NCI-H82 (cell line): ENCODE data around the gene ITFG2.
"Not testable (repeated sequence)": the region's sequence is repeated elsewhere in the genome, so short reads cannot be mapped to it uniquely, and the experiment has no call there.

Source experiments
- DNase-seq: peaks from one replicate; lab custom pipeline; 2025; lab: John Stamatoyannopoulos, UW

Gene ITFG2

GRCh38 chr12:2863402-2863801 lies 50.9 kb downstream of the ITFG2 start:
- not testable (repeated sequence) for DNase-seq

- DNase-seq = no peak
Measured at GRCh38 chr12:2864198-2864597, 51.7 kb downstream of the ITFG2 start.

- DNase-seq = not testable (repeated sequence)
Measured at GRCh38 chr12:2868986-2869632, 56.6 kb downstream of the ITFG2 start.
